Right lobe of liver (tissue), 4 donors: Measurements from ENCODE around the gene DOK1.

Source experiments
- CTCF ChIP-seq, 4 donors: fragments of 200-600 bp in 3 of 4; fragments of 450-650 bp in 1 of 4; IDR thresholded peaks; one replicate each; pipeline versions ENCODE4 v1.5.1 to v1.8.0; 2016 to 2022; ENCODE audit warnings: antibody characterized with exemption in 4 of 4, mild to moderate bottlenecking in 2 of 4
- POLR2A ChIP-seq: fragments of 450-650 bp; IDR thresholded peaks from one replicate; pipeline ENCODE4 v1.6.1; 2017; ENCODE audit warnings: antibody characterized with exemption, mild to moderate bottlenecking
- donor health status: DM: no; HTN: no; CAD: no.
- donor health status: DM: no; HTN: no; CAD: no.
- donor health status: DM: no; HTN: yes; CAD: no.

GRCh38 chr2:74556159-74556558, 1.6 kb downstream of the DOK1 start:
- TF ChIP-seq CTCF (IDR thresholded peaks at IDR 0.05) (no peak), POLR2A (no peak)
